Measurements from ENCODE around the gene EPS8L3.
"Not testable (repeated sequence)": the region's sequence is repeated elsewhere in the genome, so short reads cannot be mapped to it uniquely, and the experiment has no call there.

Gene EPS8L3

GRCh38 chr1:109765896-109766615 lies 2.3 kb upstream of the EPS8L3 start:
- no peak overlapping the region for H3K4me3 Mint-ChIP-seq
- H3K36me3 Mint-ChIP-seq (ENCODE audit: low read depth) = no peaks in the 10 kb centered on the region
- DNase-seq = no peak
- H3K4me1 Mint-ChIP-seq (ENCODE audit: low read depth) = no peaks in the 10 kb centered on the region
- no peaks in the 10 kb centered on the region for H3K27me3 Mint-ChIP-seq
- H3K27ac Mint-ChIP-seq = no peak overlapping the region
- H3K9me3 Mint-ChIP-seq = no peaks in the 10 kb centered on the region

GRCh38 chr1:109765483-109765815 lies 1.7 kb upstream of the EPS8L3 start:
- no peak overlapping the region for H3K4me3 Mint-ChIP-seq
- no peaks in the 10 kb centered on the region for H3K36me3 Mint-ChIP-seq (ENCODE audit: low read depth)
- H3K4me1 Mint-ChIP-seq (ENCODE audit: low read depth) = no peaks in the 10 kb centered on the region
- H3K27ac Mint-ChIP-seq = no peak overlapping the region
- H3K9me3 Mint-ChIP-seq = no peaks in the 10 kb centered on the region
- DNase-seq = no peak
- H3K27me3 Mint-ChIP-seq = no peaks in the 10 kb centered on the region

GRCh38 chr1:109764561-109765482 lies 1.1 kb upstream of the EPS8L3 start:
- H3K27me3 Mint-ChIP-seq = no peaks in the 10 kb centered on the region
- no peaks in the 10 kb centered on the region for H3K36me3 Mint-ChIP-seq (ENCODE audit: low read depth)
- no peak overlapping the region for H3K4me3 Mint-ChIP-seq
- no peaks in the 10 kb centered on the region for H3K9me3 Mint-ChIP-seq
- no peaks in the 10 kb centered on the region for H3K4me1 Mint-ChIP-seq (ENCODE audit: low read depth)
- DNase-seq = peak; percentile 20
- H3K27ac Mint-ChIP-seq = no peak overlapping the region

- Mint-ChIP-seq H3K27ac (no peak overlapping the region), H3K36me3 (ENCODE audit: low read depth) (no peaks in the 10 kb centered on the region), H3K4me3 (no peak overlapping the region), H3K27me3 (no peaks in the 10 kb centered on the region), H3K4me1 (ENCODE audit: low read depth) (no peaks in the 10 kb centered on the region), H3K9me3 (no peaks in the 10 kb centered on the region)
- peak; percentile 11 for DNase-seq
These were observed 690 bp downstream of the EPS8L3 start for GRCh38 chr1:109762821-109763645.

GRCh38 chr1:109762039-109762585 lies 1.6 kb downstream of the EPS8L3 start:
- DNase-seq = no peak
- H3K36me3 Mint-ChIP-seq (ENCODE audit: low read depth) = no peaks in the 10 kb centered on the region
- H3K27ac Mint-ChIP-seq = no peak overlapping the region
- H3K9me3 Mint-ChIP-seq = no peaks in the 10 kb centered on the region
- H3K27me3 Mint-ChIP-seq = no peaks in the 10 kb centered on the region
- H3K4me3 Mint-ChIP-seq = no peak overlapping the region
- H3K4me1 Mint-ChIP-seq (ENCODE audit: low read depth) = no peaks in the 10 kb centered on the region

GRCh38 chr1:109761227-109762038 lies 2.3 kb downstream of the EPS8L3 start:
- Mint-ChIP-seq H3K27ac (no peak overlapping the region), H3K9me3 (no peaks in the 10 kb centered on the region), H3K4me3 (no peak overlapping the region), H3K4me1 (ENCODE audit: low read depth) (no peaks in the 10 kb centered on the region), H3K36me3 (ENCODE audit: low read depth) (no peaks in the 10 kb centered on the region), H3K27me3 (no peaks in the 10 kb centered on the region)
- DNase-seq = peak; percentile 14

GRCh38 chr1:109760581-109761226 lies 3.0 kb downstream of the EPS8L3 start:
- Mint-ChIP-seq H3K4me3 (no peak overlapping the region), H3K27me3 (no peaks in the 10 kb centered on the region), H3K27ac (no peak overlapping the region), H3K9me3 (no peaks in the 10 kb centered on the region), H3K36me3 (ENCODE audit: low read depth) (no peaks in the 10 kb centered on the region), H3K4me1 (ENCODE audit: low read depth) (no peaks in the 10 kb centered on the region)
- DNase-seq = peak; percentile 15

GRCh38 chr1:109759513-109760334 lies 4.0 kb downstream of the EPS8L3 start:
- H3K36me3 Mint-ChIP-seq (ENCODE audit: low read depth) = no peaks in the 10 kb centered on the region
- peak; percentile 20 for DNase-seq
- H3K9me3 Mint-ChIP-seq = no peaks in the 10 kb centered on the region
- H3K4me3 Mint-ChIP-seq = no peak overlapping the region
- no peaks in the 10 kb centered on the region for H3K27me3 Mint-ChIP-seq
- H3K27ac Mint-ChIP-seq = no peak overlapping the region
- H3K4me1 Mint-ChIP-seq (ENCODE audit: low read depth) = no peaks in the 10 kb centered on the region

- peak; percentile 9 for DNase-seq
- H3K36me3 Mint-ChIP-seq (ENCODE audit: low read depth) = no peaks in the 10 kb centered on the region
- no peaks in the 10 kb centered on the region for H3K9me3 Mint-ChIP-seq
- no peaks in the 10 kb centered on the region for H3K27me3 Mint-ChIP-seq
- H3K4me1 Mint-ChIP-seq (ENCODE audit: low read depth) = no peaks in the 10 kb centered on the region
- no peak overlapping the region for H3K27ac Mint-ChIP-seq
- H3K4me3 Mint-ChIP-seq = no peak overlapping the region
These were observed 5.6 kb downstream of the EPS8L3 start for GRCh38 chr1:109757936-109758786.

- no peaks in the 10 kb centered on the region for H3K4me1 Mint-ChIP-seq (ENCODE audit: low read depth)
- peak; percentile 14 for DNase-seq
- H3K27ac Mint-ChIP-seq = no peak overlapping the region
- no peaks in the 10 kb centered on the region for H3K9me3 Mint-ChIP-seq
- peaks cover 6% of the 10 kb centered on the region for H3K27me3 Mint-ChIP-seq
- no peaks in the 10 kb centered on the region for H3K36me3 Mint-ChIP-seq (ENCODE audit: low read depth)
- H3K4me3 Mint-ChIP-seq = no peak overlapping the region
These were observed 6.7 kb downstream of the EPS8L3 start for GRCh38 chr1:109756848-109757521.

- H3K27ac Mint-ChIP-seq; H3K9me3 Mint-ChIP-seq; H3K27me3 Mint-ChIP-seq; H3K36me3 Mint-ChIP-seq (ENCODE audit: low read depth); DNase-seq; H3K4me1 Mint-ChIP-seq (ENCODE audit: low read depth); H3K4me3 Mint-ChIP-seq: not testable (repeated sequence)
These were observed 7.4 kb downstream of the EPS8L3 start for GRCh38 chr1:109756325-109756724.

GRCh38 chr1:109754738-109755137 lies 9.0 kb downstream of the EPS8L3 start:
- Mint-ChIP-seq H3K9me3 (no peaks in the 10 kb centered on the region), H3K36me3 (ENCODE audit: low read depth) (no peaks in the 10 kb centered on the region), H3K4me1 (ENCODE audit: low read depth) (no peaks in the 10 kb centered on the region), H3K27me3 (peaks cover 19% of the 10 kb centered on the region), H3K4me3 (no peak overlapping the region), H3K27ac (no peak overlapping the region)
- DNase-seq = no peak

Data from activated T-cell treated with anti-CD3 and anti-CD28 coated beads, Interleukin-2, amount 50 U/mL, for 24 hours (primary cell).